GM19468 (cell line): ENCODE measurements around the gene FAM8A1.
A peak's percentile ranks its signal among the peaks of the same experiment; 100 is the strongest.
"Not testable (repeated sequence)": the region's sequence is repeated elsewhere in the genome, so short reads cannot be mapped to it uniquely, and the experiment has no call there.

Experiments
- ATAC-seq: cut with Tn5 transposase; IDR thresholded peaks from one replicate; pipeline ENCODE4 v1.9.1; 2021; ENCODE audit warnings: mild to moderate bottlenecking, moderate library complexity, moderate number of reproducible peaks; ENCODE audit not compliant: unreplicated experiment; ENCODE audit errors: extremely low read depth

The FAM8A1 gene

GRCh38 chr6:17599877-17600526, at the start of gene FAM8A1:
TSS of gene FAM8A1 (plus strand) at chr6:17600302. CDS start at chr6:17600410, 108 bp downstream.
- peak; percentile 77 for ATAC-seq

GRCh38 chr6:17551383-17551958, 48.6 kb upstream of the FAM8A1 start:
- no peak for ATAC-seq

- no peak for ATAC-seq
These were observed 47.2 kb upstream of the FAM8A1 start for GRCh38 chr6:17552861-17553260.

DNA sequence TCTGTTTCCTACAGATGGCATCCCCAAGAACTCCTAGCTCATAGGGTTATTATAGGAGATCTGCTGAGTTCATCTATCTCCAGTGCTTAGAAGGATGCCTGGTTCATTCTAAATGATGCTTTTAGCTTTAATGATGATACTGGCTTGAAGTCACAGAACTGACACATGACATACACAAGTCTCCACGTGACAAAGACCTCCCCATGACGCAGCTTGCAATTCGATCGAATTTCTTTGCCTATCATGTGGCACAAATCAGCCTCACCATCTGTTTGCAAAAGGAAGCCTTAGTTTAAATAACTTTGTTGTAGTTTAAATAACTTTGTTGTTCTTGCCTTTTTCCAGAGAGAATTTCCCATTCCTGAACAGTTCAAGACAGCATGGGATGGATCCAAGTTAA, 44.1 kb upstream of the FAM8A1 start:
- no peak for ATAC-seq

GRCh38 chr6:17562636-17563035, 37.5 kb upstream of the FAM8A1 start:
- no peak for ATAC-seq

- ATAC-seq: no peak
These were observed 34.7 kb upstream of the FAM8A1 start for GRCh38 chr6:17565399-17565798.

DNA sequence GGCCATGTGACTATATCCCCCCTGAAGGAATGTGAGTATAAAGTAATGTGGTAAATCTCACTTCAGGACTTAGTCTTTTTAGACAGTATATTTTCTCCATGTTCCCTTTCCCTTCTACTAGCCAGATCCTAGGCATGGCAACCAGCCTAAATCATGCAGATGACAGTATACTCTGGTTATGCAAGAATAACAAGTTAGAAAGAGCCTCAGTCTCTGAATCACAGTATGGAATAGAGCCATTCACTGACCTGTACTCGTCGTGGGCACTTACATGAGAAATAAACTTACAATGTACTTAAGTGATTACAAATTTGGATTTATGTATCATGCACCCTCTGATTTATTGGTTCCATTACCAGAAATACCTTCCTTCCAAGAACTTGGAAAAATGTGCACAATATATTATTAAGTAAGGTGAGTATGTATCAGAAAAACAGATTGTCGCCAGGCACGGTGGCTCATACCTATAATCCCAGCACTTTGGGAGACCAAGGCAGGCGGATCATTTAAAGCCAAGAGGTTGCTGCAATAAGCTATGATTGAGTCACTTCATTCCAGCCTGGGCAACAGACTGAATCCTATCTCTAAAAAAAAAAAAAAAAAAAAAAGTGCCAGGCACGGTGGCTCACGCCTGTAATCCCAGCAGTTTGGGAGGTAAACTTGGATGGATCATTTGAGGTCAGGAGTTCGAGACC, 25.1 kb upstream of the FAM8A1 start:
- no peak for ATAC-seq

GRCh38 chr6:17577059-17577458, 23.0 kb upstream of the FAM8A1 start:
- no peak for ATAC-seq

DNA sequence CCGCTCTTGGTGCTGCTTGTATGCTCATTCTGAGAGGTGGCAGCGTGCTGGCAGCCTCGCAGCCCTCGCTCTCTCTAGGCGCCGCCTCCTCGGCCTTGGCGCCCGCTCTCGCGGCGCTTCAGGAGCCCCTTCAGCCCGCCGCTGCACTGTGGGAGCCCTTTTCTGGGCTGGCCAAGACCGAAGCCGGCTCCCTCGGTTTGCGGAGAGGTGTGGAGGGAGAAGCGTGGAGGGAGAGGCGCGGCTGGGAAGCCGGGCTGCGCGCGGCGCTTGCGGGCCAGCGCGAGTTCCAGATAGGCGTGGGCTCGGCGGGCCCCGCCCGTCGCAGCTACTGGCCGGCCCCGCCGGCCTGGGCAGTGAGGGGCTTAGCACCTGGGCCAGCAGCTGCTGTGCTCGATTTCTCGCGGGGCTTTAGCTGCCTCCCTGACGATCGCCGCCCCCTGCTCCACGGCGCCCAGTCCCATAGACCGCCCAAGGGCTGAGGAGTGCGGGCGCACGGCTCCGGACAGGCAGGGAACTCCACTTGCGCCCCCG, 19.5 kb upstream of the FAM8A1 start:
- no peak for ATAC-seq

DNA sequence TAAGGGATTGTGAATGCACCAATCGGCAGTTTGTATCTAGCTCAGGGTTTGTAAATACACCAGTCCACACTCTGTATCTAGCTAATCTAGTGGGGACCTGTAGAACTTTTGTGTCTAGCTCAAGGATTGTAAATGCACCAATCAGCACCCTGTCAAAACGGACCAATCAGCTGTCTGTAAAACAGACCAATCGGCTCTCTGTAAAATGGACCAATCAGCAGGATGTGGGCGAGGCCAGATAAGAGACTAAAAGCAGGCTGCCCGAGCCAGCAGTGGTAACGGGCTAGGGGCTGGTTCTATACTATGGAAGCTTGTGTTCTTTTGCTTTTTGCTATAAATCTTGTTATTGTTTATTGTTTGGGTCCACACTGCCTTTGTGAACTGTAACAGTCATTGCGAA, 18.8 kb upstream of the FAM8A1 start:
- ATAC-seq: not testable (repeated sequence)

DNA sequence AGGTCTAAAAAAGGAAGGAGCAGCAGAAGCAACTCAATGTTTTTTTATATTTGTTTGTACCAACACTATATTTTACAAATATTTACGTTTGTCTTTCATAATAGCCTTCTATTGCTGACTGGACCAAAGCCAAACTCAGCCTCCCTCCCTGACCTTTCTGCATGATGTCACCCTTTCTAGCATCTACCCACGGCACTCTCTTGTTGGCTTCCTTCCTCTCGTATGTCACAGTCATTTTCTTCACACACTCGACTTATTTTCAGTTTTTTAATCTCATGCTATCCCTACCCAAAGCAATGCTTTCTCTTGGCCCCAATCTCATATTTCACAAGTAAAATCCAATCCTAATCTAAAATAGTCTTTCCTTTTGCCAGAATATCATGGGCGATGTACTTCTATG, 16.3 kb upstream of the FAM8A1 start:
- no peak for ATAC-seq

- no peak for ATAC-seq
These were observed 15.8 kb upstream of the FAM8A1 start for GRCh38 chr6:17584241-17584803.

GRCh38 chr6:17585766-17586490, 14.2 kb upstream of the FAM8A1 start:
- ATAC-seq: no peak

DNA sequence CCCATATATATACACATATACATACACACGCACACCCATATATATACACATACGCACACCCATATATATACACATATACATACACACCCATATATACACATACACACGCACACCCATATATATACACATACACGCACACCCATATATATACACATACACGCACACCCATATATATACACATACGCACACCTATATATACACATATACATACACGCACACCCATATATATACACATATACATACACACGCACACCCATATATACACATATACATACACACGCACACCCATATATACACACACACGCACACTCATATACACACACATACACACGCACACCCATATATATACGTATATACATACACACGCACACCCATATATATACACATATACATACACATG, 13.5 kb upstream of the FAM8A1 start:
- ATAC-seq: not testable (repeated sequence)

DNA sequence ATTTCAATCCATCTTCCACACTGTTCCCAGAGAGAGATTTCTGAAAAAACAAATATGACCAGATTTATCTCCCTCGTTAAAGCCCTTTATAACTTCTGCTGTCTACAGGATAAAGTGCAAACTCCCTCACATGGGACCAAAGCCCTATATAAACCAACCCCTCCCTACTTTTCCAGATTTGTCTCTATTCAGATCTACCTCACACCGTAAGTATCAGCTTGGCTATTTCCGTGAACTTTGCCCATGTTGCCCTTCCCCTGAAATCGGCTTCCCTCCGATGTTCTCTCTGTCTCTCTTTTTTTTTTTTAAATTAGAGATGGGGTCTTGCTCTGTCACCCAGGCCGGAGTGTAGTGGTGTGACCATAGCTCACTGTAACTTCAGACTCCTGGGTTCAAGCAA, 12.1 kb upstream of the FAM8A1 start:
- no peak for ATAC-seq

DNA sequence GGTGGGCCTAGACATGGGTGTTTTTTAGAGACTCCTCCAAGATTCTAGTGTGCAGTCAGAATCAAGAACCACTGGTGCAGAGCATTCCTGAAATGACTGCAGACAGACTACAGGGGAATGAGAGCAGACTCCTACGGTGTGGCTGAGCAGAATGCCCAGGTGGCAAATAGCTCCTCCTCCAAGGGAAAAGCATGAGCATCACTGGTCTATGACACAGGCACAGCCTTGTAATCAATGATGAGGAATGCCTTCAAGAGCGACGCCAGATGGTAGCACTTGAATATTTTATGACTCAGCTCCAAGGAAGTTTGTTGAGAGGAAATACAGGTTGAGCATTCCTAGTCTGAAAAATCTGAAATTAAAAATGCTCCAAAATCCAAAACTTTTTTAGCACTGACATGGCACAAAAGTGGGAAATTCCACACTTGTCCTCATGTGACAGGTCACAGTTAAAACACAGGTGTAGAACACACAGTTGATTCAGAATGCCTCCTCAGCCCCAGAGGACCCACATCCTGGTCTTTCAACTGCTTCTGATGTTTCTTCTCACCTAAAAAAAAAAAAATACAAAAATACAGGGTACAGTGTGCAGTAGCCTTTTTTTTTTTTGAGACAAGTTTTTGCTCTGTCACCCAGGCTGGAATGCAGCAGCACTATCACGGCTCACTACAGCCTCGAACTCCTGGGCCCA, 10.6 kb upstream of the FAM8A1 start:
- no peak for ATAC-seq

GRCh38 chr6:17591287-17591686, 8.8 kb upstream of the FAM8A1 start:
- no peak for ATAC-seq

DNA sequence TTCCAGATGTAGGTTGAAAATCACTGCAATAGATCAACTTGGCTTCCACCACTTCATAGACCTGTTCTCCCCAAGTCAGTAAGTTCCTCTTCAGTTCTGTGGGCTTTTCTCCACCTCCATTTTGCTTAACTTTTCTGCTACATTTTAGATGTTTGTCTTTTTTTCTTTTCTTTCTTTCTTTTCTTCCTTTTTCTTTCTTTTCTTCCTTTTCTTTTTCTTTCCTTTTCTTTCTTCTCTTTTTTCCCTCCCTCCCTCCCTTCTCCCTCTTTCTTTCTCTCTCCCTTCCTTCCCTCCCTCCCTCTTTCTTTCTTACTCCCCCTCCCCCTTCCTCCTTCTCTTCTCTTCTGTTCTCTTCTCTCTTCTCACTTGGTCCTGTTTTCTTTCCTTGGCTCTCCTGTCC, 6.9 kb upstream of the FAM8A1 start:
- ATAC-seq: no peak

- ATAC-seq: no peak
These were observed 4.0 kb upstream of the FAM8A1 start for GRCh38 chr6:17596085-17596484.
